ENCODE measurements around the gene IL20.
"Not testable (repeated sequence)": the region's sequence is repeated elsewhere in the genome, so short reads cannot be mapped to it uniquely, and the experiment has no call there.

Gene IL20

GRCh38 chr1:206843626-206844025 is 21.8 kb upstream of the IL20 start:
- DNase-seq = no peak

GRCh38 chr1:206846487-206846886 is 18.9 kb upstream of the IL20 start:
- no peak for DNase-seq

GRCh38 chr1:206847337-206847834 is 18.0 kb upstream of the IL20 start:
- DNase-seq = no peak

GRCh38 chr1:206847946-206848345 is 17.5 kb upstream of the IL20 start:
- no peak for DNase-seq

GRCh38 chr1:206850401-206850800 is 15.0 kb upstream of the IL20 start:
- DNase-seq = no peak

- DNase-seq = no peak
Measured at GRCh38 chr1:206851341-206852010, 13.9 kb upstream of the IL20 start.

GRCh38 chr1:206852662-206853061 is 12.8 kb upstream of the IL20 start:
- not testable (repeated sequence) for DNase-seq

GRCh38 chr1:206853696-206854095 is 11.7 kb upstream of the IL20 start:
- not testable (repeated sequence) for DNase-seq

GRCh38 chr1:206854401-206855129 is 10.9 kb upstream of the IL20 start:
- no peak for DNase-seq

GRCh38 chr1:206855859-206856258 is 9.6 kb upstream of the IL20 start:
- no peak for DNase-seq

- DNase-seq = no peak
Measured at GRCh38 chr1:206856674-206857464, 8.6 kb upstream of the IL20 start.

GRCh38 chr1:206859082-206859521 is 6.3 kb upstream of the IL20 start:
- no peak for DNase-seq

- no peak for DNase-seq
Measured at GRCh38 chr1:206860165-206860564, 5.3 kb upstream of the IL20 start.

- no peak for DNase-seq
Measured at GRCh38 chr1:206863266-206863665, 2.2 kb upstream of the IL20 start.

GRCh38 chr1:206866062-206866461 is 639 bp downstream of the IL20 start:
- no peak for DNase-seq

- DNase-seq = no peak
Measured at GRCh38 chr1:206867239-206867638, 1.8 kb downstream of the IL20 start.

GRCh38 chr1:206867716-206868115 is 2.3 kb downstream of the IL20 start:
- no peak for DNase-seq

GRCh38 chr1:206868264-206868663 is 2.8 kb downstream of the IL20 start:
- no peak for DNase-seq

GRCh38 chr1:206872139-206872538 is 6.7 kb downstream of the IL20 start:
- no peak for DNase-seq

GRCh38 chr1:206873603-206874188 is 8.3 kb downstream of the IL20 start:
- no peak for DNase-seq

GRCh38 chr1:206875752-206876377 is 10.4 kb downstream of the IL20 start:
- no peak for DNase-seq

GRCh38 chr1:206878456-206878855 is 13.0 kb downstream of the IL20 start:
- no peak for DNase-seq

GRCh38 chr1:206880314-206880713 is 14.9 kb downstream of the IL20 start:
- no peak for DNase-seq

Data from NCI-H345 (cell line).